Nephron progenitor cell (in vitro differentiated cells): ENCODE results near the gene PLEKHM3.

Experiments used
- DNase-seq: peaks from one replicate; pipeline ENCODE4 v3.0.0; 2021
- H3K27ac Mint-ChIP-seq: 2 replicates; pipeline ENCODE4 v1.8.0; 2021; ENCODE audit warnings: mild to moderate bottlenecking, moderate library complexity, mixed read lengths
- H3K27me3 Mint-ChIP-seq: 2 replicates; pipeline ENCODE4 v1.8.0; 2021; ENCODE audit warnings: mild to moderate bottlenecking, low read depth, mixed read lengths; ENCODE audit not compliant: poor library complexity
- H3K36me3 Mint-ChIP-seq: 2 replicates; pipeline ENCODE4 v1.8.0; 2021; ENCODE audit warnings: low read depth, mixed read lengths
- H3K4me1 Mint-ChIP-seq: 2 replicates; pipeline ENCODE4 v1.8.0; 2021; ENCODE audit warnings: mixed read lengths
- H3K4me3 Mint-ChIP-seq: 2 replicates; pipeline ENCODE4 v1.8.0; 2021; ENCODE audit warnings: mild to moderate bottlenecking, moderate library complexity, mixed read lengths
- H3K9me3 Mint-ChIP-seq: 2 replicates; pipeline ENCODE4 v1.8.0; 2021; ENCODE audit warnings: mild to moderate bottlenecking, moderate library complexity, mixed read lengths
- CTCF ChIP-seq: fragments of 200-600 bp; sonication (generic); IDR thresholded peaks from 2 replicates; pipeline ENCODE4 v1.5.0; 2021; ENCODE audit warnings: antibody characterized with exemption

Gene PLEKHM3

GRCh38 chr2:208049006-208049405 is 23.7 kb upstream of the PLEKHM3 start:
- Mint-ChIP-seq H3K4me1 (no peaks in the 10 kb centered on the region), H3K9me3 (peaks cover 5% of the 10 kb centered on the region)
- DNase-seq: no peak

GRCh38 chr2:208047840-208048239 is 22.5 kb upstream of the PLEKHM3 start:
- Mint-ChIP-seq H3K4me1 (no peaks in the 10 kb centered on the region), H3K27me3 (peaks cover 11% of the 10 kb centered on the region), H3K27ac (no peak overlapping the region), H3K36me3 (no peaks in the 10 kb centered on the region), H3K9me3 (peaks cover 5% of the 10 kb centered on the region), H3K4me3 (no peak overlapping the region)
- no peak for TF ChIP-seq CTCF
- DNase-seq: no peak

More at GRCh38 chr2:208049006-208049405, 23.7 kb upstream of the PLEKHM3 start:
- H3K27ac Mint-ChIP-seq: no peak overlapping the region
- no peaks in the 10 kb centered on the region for H3K36me3 Mint-ChIP-seq
- TF ChIP-seq CTCF: no peak
- peaks cover 11% of the 10 kb centered on the region for H3K27me3 Mint-ChIP-seq
- H3K4me3 Mint-ChIP-seq: no peak overlapping the region

DNA sequence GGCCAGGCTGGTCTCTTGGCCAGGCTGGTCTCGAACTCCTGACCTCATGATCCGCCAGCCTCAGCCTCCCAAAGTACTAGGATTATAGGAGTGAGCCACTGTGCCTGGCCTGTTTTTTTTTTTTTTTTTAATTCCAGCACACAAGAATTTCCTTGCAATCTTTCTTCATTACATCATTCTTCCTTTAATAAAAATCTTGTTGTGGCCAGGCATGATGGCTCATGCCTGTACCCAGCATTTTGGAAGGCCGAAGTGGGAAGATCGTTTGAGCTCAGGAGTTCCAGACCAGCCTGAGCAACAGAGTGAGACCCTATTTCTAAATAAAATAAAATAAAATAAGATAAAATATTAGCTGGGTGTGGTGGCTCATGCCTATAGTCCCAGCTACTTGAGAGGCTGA is 21.4 kb upstream of the PLEKHM3 start:
- Mint-ChIP-seq H3K27ac (no peak overlapping the region), H3K4me3 (no peak overlapping the region), H3K4me1 (no peaks in the 10 kb centered on the region), H3K36me3 (no peaks in the 10 kb centered on the region), H3K9me3 (peaks cover 5% of the 10 kb centered on the region), H3K27me3 (peaks cover 11% of the 10 kb centered on the region)
- DNase-seq: no peak
- TF ChIP-seq CTCF: no peak

DNA sequence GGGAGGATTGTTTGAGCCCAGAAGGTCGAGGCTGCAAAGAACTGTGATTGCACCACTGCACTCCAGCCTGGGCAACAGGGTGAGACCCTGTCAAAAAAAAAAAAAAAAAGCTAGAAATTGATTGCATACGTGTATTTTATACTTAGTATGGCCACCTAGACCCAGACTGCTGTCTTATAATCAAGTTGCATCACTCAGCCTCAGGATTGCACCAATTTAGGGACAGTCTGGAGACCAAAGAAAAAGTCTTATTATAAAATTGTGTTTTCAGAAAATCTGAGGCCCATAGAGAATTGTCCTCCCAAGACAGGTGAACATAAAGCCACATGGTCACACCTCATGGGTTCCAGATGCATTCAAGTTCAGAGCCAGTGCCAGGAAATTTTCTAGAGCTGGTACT is 17.1 kb upstream of the PLEKHM3 start:
- no peaks in the 10 kb centered on the region for H3K4me1 Mint-ChIP-seq
- H3K27me3 Mint-ChIP-seq: peaks cover 6% of the 10 kb centered on the region
- DNase-seq: no peak
- H3K9me3 Mint-ChIP-seq: peaks cover 5% of the 10 kb centered on the region
- H3K4me3 Mint-ChIP-seq: no peak overlapping the region
- H3K27ac Mint-ChIP-seq: no peak overlapping the region
- TF ChIP-seq CTCF: no peak
- no peaks in the 10 kb centered on the region for H3K36me3 Mint-ChIP-seq

DNA sequence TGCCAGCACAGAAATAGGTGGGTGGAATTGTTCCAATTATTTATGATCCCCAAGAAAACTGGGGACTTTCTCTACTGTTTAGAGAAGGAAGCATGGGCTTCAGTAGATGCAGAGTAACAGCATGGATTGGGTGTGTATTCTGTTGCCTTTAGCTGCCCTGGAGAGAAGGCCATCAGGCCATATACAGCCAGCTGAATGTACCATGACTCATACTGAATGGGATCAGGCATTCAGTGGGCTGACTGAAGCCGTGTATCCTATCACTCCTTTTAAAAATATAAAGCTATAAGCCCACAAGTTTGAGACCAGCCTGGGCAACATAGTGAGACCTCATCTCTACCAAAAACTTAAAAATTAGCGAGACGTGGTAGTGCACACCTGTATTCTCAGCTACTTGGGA is 16.7 kb upstream of the PLEKHM3 start:
- Mint-ChIP-seq H3K27me3 (peaks cover 6% of the 10 kb centered on the region), H3K4me3 (no peak overlapping the region), H3K9me3 (peaks cover 5% of the 10 kb centered on the region), H3K36me3 (no peaks in the 10 kb centered on the region), H3K4me1 (no peaks in the 10 kb centered on the region), H3K27ac (no peak overlapping the region)
- no peak for TF ChIP-seq CTCF
- no peak for DNase-seq
